PFSK-1 (cell line): Measurements from ENCODE around the gene GPR107.

Experiments
- FOXP2 ChIP-seq: optimal IDR thresholded peaks from 2 replicates; pipeline ENCODE3; 2011; ENCODE audit warnings: borderline replicate concordance, control low read depth, inconsistent platforms; ENCODE audit not compliant: insufficient read depth; ENCODE audit errors: extremely low read length, extremely low read depth
- POLR2AphosphoS5 ChIP-seq: IDR thresholded peaks from 2 replicates; pipeline ENCODE4 v1.6.1; 2012; ENCODE audit warnings: low read depth, mild to moderate bottlenecking, control low read depth, low read length, moderate library complexity
- SIN3A ChIP-seq: IDR thresholded peaks from 2 replicates; pipeline ENCODE4 v1.6.1; 2012; ENCODE audit warnings: mild to moderate bottlenecking, low read length, moderate library complexity, borderline replicate concordance; ENCODE audit not compliant: insufficient read depth
- TAF1 ChIP-seq: IDR thresholded peaks from 2 replicates; pipeline ENCODE4 v1.6.1; 2012; ENCODE audit warnings: low read length, control low read depth, borderline replicate concordance; ENCODE audit not compliant: insufficient read depth
- TF ChIP-seq, protein P1 (sequence below), 2 experiments: IDR thresholded peaks; 2 replicates each; pipeline versions ENCODE4 v1.6.1 to v1.8.0; 2011 to 2012; ENCODE audit warnings: low read depth in 2 of 2, low read length in 2 of 2, control low read depth in 1 of 2, inconsistent platforms in 1 of 2, mild to moderate bottlenecking in 1 of 2, moderate library complexity in 1 of 2; ENCODE audit not compliant: insufficient read depth in 1 of 2

The GPR107 gene

DNA sequence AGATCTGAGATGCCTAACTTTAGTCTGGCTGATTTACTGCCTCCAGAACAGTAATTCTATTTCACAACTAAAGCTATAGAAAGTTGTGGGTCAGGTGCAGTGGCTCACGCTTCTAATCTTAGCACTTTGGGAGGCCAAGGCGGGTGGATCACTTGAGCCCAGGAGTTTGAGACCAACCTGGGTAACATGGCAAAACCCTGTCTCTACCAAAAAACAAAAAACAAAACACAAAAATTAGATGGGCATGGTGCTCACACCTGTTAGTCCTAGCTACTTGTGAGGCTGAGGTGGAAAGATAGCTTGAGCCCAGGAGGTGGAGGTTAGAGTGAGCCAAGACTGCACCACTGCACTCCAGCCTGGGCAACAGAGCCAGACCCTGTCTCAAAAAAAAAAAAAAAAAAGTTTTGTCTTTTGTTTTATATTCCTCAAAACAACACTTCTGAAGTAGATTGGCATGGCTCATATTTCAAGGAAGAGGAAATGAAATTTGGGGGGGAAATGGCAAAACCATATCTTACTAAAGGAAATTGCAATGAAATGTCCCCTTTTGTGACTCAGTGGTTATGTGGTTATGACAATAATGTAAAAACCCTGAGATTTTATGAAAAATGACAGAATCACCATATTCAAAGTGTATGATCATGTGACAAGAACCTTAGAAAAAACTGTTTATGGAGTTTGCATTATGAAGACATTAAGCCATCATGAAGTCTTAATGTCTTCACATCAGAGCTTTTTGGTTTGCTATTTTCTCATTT is 26.9 kb upstream of the GPR107 start:
- TF ChIP-seq TAF1 (no peak), FOXP2 (no peak), SIN3A (no peak), POLR2AphosphoS5 (no peak)
- TF ChIP-seq, protein P1, sequence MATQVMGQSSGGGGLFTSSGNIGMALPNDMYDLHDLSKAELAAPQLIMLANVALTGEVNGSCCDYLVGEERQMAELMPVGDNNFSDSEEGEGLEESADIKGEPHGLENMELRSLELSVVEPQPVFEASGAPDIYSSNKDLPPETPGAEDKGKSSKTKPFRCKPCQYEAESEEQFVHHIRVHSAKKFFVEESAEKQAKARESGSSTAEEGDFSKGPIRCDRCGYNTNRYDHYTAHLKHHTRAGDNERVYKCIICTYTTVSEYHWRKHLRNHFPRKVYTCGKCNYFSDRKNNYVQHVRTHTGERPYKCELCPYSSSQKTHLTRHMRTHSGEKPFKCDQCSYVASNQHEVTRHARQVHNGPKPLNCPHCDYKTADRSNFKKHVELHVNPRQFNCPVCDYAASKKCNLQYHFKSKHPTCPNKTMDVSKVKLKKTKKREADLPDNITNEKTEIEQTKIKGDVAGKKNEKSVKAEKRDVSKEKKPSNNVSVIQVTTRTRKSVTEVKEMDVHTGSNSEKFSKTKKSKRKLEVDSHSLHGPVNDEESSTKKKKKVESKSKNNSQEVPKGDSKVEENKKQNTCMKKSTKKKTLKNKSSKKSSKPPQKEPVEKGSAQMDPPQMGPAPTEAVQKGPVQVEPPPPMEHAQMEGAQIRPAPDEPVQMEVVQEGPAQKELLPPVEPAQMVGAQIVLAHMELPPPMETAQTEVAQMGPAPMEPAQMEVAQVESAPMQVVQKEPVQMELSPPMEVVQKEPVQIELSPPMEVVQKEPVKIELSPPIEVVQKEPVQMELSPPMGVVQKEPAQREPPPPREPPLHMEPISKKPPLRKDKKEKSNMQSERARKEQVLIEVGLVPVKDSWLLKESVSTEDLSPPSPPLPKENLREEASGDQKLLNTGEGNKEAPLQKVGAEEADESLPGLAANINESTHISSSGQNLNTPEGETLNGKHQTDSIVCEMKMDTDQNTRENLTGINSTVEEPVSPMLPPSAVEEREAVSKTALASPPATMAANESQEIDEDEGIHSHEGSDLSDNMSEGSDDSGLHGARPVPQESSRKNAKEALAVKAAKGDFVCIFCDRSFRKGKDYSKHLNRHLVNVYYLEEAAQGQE (IDR thresholded peaks at IDR 0.05; ENCODE audit: insufficient read depth in 1 of 2, low read depth in 2 of 2, low read length in 2 of 2): no peak

DNA sequence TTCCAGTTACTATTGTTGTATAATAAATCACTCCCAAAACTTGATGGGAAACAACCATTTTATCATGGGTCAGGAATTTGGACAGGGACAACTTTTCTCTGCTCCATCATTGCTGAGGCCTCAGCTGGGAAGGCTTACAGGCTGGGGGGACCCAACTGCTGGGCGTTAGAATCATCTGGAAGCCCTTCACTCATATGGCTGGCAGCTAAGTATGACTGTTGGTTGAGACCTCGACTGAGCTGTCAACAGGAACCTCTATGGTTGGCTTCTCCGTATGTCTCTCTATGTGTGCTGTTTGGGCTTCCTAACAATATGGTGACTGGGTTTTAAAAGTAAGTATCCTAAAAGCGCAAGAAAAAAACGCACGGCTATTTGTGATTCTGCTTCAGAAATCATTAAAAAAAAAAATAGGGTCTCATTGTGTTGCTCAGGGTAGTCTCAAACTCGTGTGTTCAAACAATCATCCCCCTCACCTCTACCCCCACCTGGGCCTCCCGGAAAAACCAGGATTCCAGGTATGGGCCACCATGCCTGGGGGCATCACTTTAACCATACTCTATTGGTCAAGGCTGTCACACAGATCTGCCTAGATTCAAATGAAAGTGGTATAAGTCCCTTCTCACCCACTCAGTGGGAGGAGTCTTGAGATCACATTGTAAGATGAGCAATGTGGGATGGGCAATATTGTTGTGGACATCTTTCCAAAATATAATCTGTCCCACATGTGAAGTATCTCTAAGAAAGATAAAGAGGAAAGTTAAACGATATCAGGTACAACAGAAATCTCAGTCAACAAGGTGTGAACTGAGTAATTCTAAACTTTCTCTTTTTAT is 26.0 kb upstream of the GPR107 start:
- TF ChIP-seq SIN3A (no peak), TAF1 (no peak)

DNA sequence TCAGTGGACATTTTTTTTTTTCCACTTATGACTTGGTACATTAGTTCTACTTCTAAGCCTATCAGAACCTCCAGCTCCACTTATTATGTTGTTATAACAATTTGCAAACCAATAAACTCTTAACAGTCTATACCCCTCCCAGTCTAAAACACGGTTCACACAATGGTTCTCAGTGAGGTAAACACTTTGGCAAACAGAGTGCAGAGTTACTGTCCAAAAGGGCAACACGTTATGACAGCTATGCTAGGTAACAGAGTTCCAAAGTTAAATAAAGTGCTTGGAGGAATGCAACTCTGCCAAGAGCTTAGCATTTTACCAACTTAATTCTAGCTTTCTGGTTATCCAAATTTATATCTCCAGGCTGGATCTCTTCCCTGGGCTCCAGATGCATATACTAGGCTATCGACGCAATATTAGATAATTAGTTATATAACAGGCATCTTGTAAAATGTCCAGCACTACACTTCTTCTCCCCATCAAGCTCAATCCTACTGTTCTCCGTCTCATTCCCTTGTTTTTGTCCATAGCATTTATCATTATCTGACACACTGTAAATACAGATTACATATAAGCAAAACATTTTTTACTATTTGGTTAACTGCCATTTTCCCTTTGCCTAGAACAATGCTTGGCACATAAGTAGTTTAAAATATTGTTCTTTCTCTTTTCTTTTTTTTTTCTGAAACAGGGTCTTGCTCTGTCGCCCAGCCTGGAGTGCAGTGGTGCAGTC is 25.0 kb upstream of the GPR107 start:
- TF ChIP-seq, protein P1 (IDR thresholded peaks at IDR 0.05; ENCODE audit: insufficient read depth in 1 of 2, low read depth in 2 of 2, low read length in 2 of 2): no peak
- TF ChIP-seq POLR2AphosphoS5 (no peak), SIN3A (no peak), TAF1 (no peak), FOXP2 (no peak)

DNA sequence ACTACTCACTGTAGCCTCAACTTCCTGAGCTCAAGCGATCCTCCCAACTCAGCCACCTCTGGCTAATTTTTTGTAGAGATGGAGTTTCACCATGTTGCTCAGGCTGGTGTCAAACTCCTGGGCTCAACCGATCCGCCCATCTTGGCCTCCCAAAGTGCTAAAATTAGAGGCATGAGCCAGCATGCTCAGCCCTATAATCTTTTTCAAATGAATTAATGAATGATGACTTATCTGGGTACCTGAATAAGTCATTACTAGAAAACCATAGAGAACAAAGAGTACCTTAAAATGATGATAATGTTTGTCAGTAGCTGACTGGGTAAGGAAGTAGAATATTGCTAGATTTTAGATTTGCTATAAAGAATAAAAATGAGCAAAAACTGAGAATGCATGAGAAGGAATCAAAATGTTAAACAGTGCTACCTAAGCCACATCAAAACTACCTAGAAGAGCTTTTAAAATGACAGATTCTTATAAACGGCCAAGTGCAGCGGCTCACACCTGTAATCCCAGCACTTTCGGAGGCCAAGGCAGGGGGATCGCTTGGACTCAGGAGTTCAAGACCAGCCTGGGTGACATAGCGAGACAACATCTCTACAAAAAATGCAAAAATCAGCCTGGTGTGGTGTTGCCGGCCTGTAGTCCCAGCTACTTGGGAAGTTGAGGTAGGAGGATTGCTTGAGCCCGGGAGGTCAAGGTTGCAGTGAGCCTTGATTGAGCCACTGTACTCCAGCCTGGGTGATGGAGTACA is 24.3 kb upstream of the GPR107 start:
- no peak for TF ChIP-seq FOXP2

DNA sequence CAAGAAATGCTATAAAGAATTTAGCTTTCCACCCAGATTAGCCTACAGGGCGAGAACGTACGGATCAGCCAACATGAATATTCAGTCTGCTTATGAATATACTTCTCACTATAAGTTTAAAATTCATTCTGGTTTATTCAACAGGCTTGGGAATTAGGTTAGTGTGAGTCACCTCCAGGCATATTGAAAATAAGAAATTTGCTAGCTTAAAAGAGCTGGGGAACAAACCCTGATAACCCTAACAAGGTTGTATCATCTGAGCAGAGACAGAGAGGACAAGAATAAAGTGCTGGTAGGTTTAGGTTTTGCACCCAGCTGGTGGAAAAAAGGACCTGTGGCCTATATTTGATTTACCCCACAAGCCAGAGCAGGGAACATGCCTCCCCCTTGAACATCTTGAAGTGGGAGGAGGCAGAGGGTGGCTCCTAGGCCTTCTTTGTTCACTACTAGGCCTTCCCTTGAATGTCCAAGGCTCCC is 23.0 kb upstream of the GPR107 start:
- no peak for TF ChIP-seq SIN3A
- no peak for TF ChIP-seq POLR2AphosphoS5
- TF ChIP-seq FOXP2: no peak
- TF ChIP-seq, protein P1 (IDR thresholded peaks at IDR 0.05; ENCODE audit: insufficient read depth in 1 of 2, low read depth in 2 of 2, low read length in 2 of 2): no peak
- no peak for TF ChIP-seq TAF1
